Fibroblast of pulmonary artery (primary cell): Measurements from ENCODE around the gene RNF220.

Experiments used
- DNase-seq: peaks from one replicate; pipeline ENCODE4 v3.0.0-alpha.2; 2010; ENCODE audit warnings: low read depth
- H3K4me3 ChIP-seq: replicated peaks from 2 replicates; pipeline ENCODE4 v1.5.1; 2011; ENCODE audit warnings: low read depth, mild to moderate bottlenecking, control low read depth, low read length, moderate library complexity
- CTCF ChIP-seq: IDR thresholded peaks from 2 replicates; pipeline ENCODE4 v1.5.1; 2011; ENCODE audit warnings: mild to moderate bottlenecking, control low read depth, low read length, inconsistent platforms; ENCODE audit errors: missing control alignments

RNF220 gene

GRCh38 chr1:44565259-44565750 lies 160.2 kb downstream of the RNF220 start:
- no peak overlapping the region for H3K4me3 ChIP-seq
- TF ChIP-seq CTCF, result no peak
- no peak for DNase-seq

GRCh38 chr1:44565833-44566232 lies 160.8 kb downstream of the RNF220 start:
- H3K4me3 ChIP-seq, result no peak overlapping the region
- no peak for TF ChIP-seq CTCF
- no peak for DNase-seq

GRCh38 chr1:44566281-44567046 lies 161.4 kb downstream of the RNF220 start:
- no peak for TF ChIP-seq CTCF
- no peak overlapping the region for H3K4me3 ChIP-seq
- no peak for DNase-seq

- DNase-seq, result no peak
- no peak for TF ChIP-seq CTCF
Observed at GRCh38 chr1:44568128-44568900, 163.3 kb downstream of the RNF220 start.

GRCh38 chr1:44569491-44569890 lies 164.4 kb downstream of the RNF220 start:
- TF ChIP-seq CTCF, result no peak
- no peak for DNase-seq
- H3K4me3 ChIP-seq, result no peak overlapping the region

More at GRCh38 chr1:44568128-44568900, 163.3 kb downstream of the RNF220 start:
- H3K4me3 ChIP-seq, result no peak overlapping the region

GRCh38 chr1:44571712-44572571 lies 166.9 kb downstream of the RNF220 start:
- DNase-seq, result peak; percentile 9
- TF ChIP-seq CTCF, result peak; percentile 45
- no peak overlapping the region for H3K4me3 ChIP-seq
